OCI-LY1 (cell line): ENCODE results near the gene ADARB2.

Source experiments
- CTCF ChIP-seq: fragments of 200-600 bp; sonication (generic), shearing (Covaris generic); IDR thresholded peaks from 2 replicates; pipeline ENCODE4 v1.5.1; 2017; ENCODE audit warnings: mild to moderate bottlenecking, antibody characterized with exemption, low read length, moderate library complexity, mixed read lengths
- EZH2 ChIP-seq: fragments of 200-600 bp; sonication (generic), shearing (Covaris generic); IDR thresholded peaks from 2 replicates; pipeline ENCODE4 v1.8.0; 2017; ENCODE audit warnings: borderline replicate concordance, mixed run types, mild to moderate bottlenecking, antibody characterized with exemption, low read length, moderate library complexity, mixed read lengths

DNA sequence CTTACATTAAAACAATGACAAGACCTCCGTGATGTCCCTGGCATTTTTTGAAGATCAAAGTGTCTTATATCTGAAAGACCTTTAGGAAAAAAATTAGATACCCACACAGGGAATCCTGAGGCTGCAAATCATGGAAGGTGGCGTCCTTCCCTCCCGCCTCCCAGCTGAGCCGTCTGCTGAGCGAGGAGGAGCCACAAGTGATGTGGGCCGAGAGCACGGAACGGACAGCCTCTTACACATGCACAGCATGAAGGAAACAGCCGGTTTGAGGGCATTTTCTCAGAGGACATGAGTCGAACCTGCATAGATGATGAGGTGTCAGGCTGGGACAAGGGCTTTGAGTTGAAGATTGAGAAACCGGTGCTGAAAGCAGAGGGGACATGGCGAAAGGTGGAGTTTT, 163.3 kb downstream of the ADARB2 start:
- TF ChIP-seq CTCF (no peak), EZH2 (no peak)
